Neuronal stem cell (in vitro differentiated cells): ENCODE measurements around the gene TUBE1.
A peak's percentile ranks its signal among the peaks of the same experiment; 100 is the strongest.

Source experiments
- DNase-seq: peaks from one replicate; pipeline ENCODE4 v3.0.0-alpha.2; 2013; ENCODE audit warnings: low spot score
- H2AFZ ChIP-seq: one replicate; pipeline ENCODE4 v1.6.1; 2013; ENCODE audit warnings: mild to moderate bottlenecking, low read length, inconsistent platforms
- H2AK5ac ChIP-seq: 2 replicates; pipeline ENCODE4 v1.6.1; 2013; ENCODE audit warnings: low read depth, mild to moderate bottlenecking, inconsistent platforms, low read length, moderate library complexity, mixed read lengths
- H2BK120ac ChIP-seq: 2 replicates; pipeline ENCODE4 v1.6.1; 2013; ENCODE audit warnings: low read depth, mild to moderate bottlenecking, inconsistent platforms, low read length, moderate library complexity, mixed read lengths
- H2BK12ac ChIP-seq: one replicate; pipeline ENCODE4 v1.6.1; 2013; ENCODE audit warnings: low read length, inconsistent platforms
- H2BK15ac ChIP-seq: 2 replicates; pipeline ENCODE4 v1.6.1; 2013; ENCODE audit warnings: mild to moderate bottlenecking, low read length, inconsistent platforms, mixed read lengths
- H2BK5ac ChIP-seq: one replicate; pipeline ENCODE4 v1.6.1; 2013; ENCODE audit warnings: inconsistent platforms, mild to moderate bottlenecking, low read length, moderate library complexity
- H3K14ac ChIP-seq: one replicate; pipeline ENCODE4 v1.6.1; 2013; ENCODE audit warnings: low read length, inconsistent platforms
- H3K18ac ChIP-seq: 2 replicates; pipeline ENCODE4 v1.6.1; 2013; ENCODE audit warnings: low read length, inconsistent platforms
- H3K23ac ChIP-seq: 2 replicates; pipeline ENCODE4 v1.6.1; 2013; ENCODE audit warnings: low read depth, mild to moderate bottlenecking, mixed read lengths, low read length, inconsistent platforms; ENCODE audit not compliant: poor library complexity
- H3K27ac ChIP-seq: replicated peaks from 3 replicates; pipeline ENCODE4 v1.5.1; 2013; ENCODE audit warnings: low read length, inconsistent platforms
- H3K27me3 ChIP-seq, 3 experiments: 2 replicates each; pipeline ENCODE4 v1.6.1; 2013; ENCODE audit warnings: low read length in 3 of 3, mild to moderate bottlenecking in 2 of 3, inconsistent platforms in 1 of 3, low read depth in 1 of 3, mixed read lengths in 1 of 3, moderate library complexity in 1 of 3; ENCODE audit not compliant: control insufficient read depth in 3 of 3, insufficient read depth in 3 of 3
- H3K36me3 ChIP-seq, 2 donors: replicated peaks in 1 of 2; 2 replicates each; pipeline ENCODE4 v1.6.1; 2013; ENCODE audit warnings: low read length in 2 of 2; ENCODE audit not compliant: control insufficient read depth in 2 of 2, insufficient read depth in 2 of 2
- H3K4ac ChIP-seq: 2 replicates; pipeline ENCODE4 v1.6.1; 2013; ENCODE audit warnings: inconsistent platforms, mild to moderate bottlenecking, low read length, moderate library complexity
- H3K4me1 ChIP-seq, 2 donors: 1 replicate in 1 of 2; 2 replicates in 1 of 2; pipeline ENCODE4 v1.6.1; 2013; ENCODE audit warnings: low read length in 2 of 2, low read depth in 1 of 2; ENCODE audit not compliant: control insufficient read depth in 2 of 2, insufficient read depth in 1 of 2
- H3K4me2 ChIP-seq: one replicate; pipeline ENCODE4 v1.6.1; 2013; ENCODE audit warnings: mild to moderate bottlenecking, low read length, inconsistent platforms; ENCODE audit not compliant: insufficient read depth, poor library complexity, severe bottlenecking
- H3K4me3 ChIP-seq, 2 donors: 2 replicates each; pipeline ENCODE4 v1.5.1; 2013; ENCODE audit warnings: low read length in 2 of 2, mild to moderate bottlenecking in 2 of 2, inconsistent platforms in 1 of 2, moderate library complexity in 1 of 2
- H3K79me1 ChIP-seq: one replicate; pipeline ENCODE4 v1.6.1; 2013; ENCODE audit warnings: low read depth, mild to moderate bottlenecking, inconsistent platforms, low read length, moderate library complexity
- H3K9ac ChIP-seq: one replicate; pipeline ENCODE4 v1.6.1; 2013; ENCODE audit warnings: mild to moderate bottlenecking, low read depth, low read length, inconsistent platforms; ENCODE audit not compliant: poor library complexity
- H3K9me3 ChIP-seq, 2 donors: replicated peaks in 1 of 2; 2 replicates each; pipeline versions ENCODE3 to v1.6.1; 2013; ENCODE audit warnings: low read length in 2 of 2, mild to moderate bottlenecking in 2 of 2, inconsistent platforms in 1 of 2, low read depth in 1 of 2, mixed read lengths in 1 of 2, moderate library complexity in 1 of 2; ENCODE audit not compliant: control insufficient read depth in 2 of 2, insufficient read depth in 1 of 2
- H4K8ac ChIP-seq: one replicate; pipeline ENCODE4 v1.6.1; 2013; ENCODE audit warnings: low read depth, mild to moderate bottlenecking, inconsistent platforms, low read length, moderate library complexity
- H4K91ac ChIP-seq: one replicate; pipeline ENCODE4 v1.6.1; 2013; ENCODE audit warnings: low read length, low read depth, mild to moderate bottlenecking, inconsistent platforms; ENCODE audit not compliant: poor library complexity
- WGBS, 2 donors: extraction: QIAGEN DNeasy Blood & Tissue Kit; methylation state at CpG; one replicate each; pipeline ENCODE4 v1.1.7; 2013; ENCODE audit warnings: missing lambda C conversion rate in 2 of 2, mixed read lengths in 1 of 2; ENCODE audit not compliant: insufficient read length in 2 of 2, insufficient replicate concordance in 1 of 2; ENCODE audit errors: extremely low coverage in 2 of 2; 5-methylcytosine and 5-hydroxymethylcytosine counted together

The TUBE1 gene

GRCh38 chr6:112030206-112030960, 56.9 kb downstream of the TUBE1 start:
- no peak overlapping the region for H4K91ac ChIP-seq
- H3K27me3 ChIP-seq, result no peaks in the 10 kb centered on the region
- H2BK120ac ChIP-seq, result no peak overlapping the region
- H3K9me3 ChIP-seq, result no peaks in the 10 kb centered on the region
- H2BK15ac ChIP-seq, result no peak overlapping the region
- no CpG with 5 or more reads among the region's 7 CpGs for WGBS, 2 donors
- no peak for DNase-seq
- no peak overlapping the region for H2AFZ ChIP-seq
- no peak overlapping the region for H3K4me3 ChIP-seq
- no peak overlapping the region for H3K4me2 ChIP-seq
- H3K14ac ChIP-seq, result no peak overlapping the region
- H3K23ac ChIP-seq, result no peak overlapping the region
- no peak overlapping the region for H3K9ac ChIP-seq
- no peaks in the 10 kb centered on the region for H3K79me1 ChIP-seq
- no peak overlapping the region for H3K18ac ChIP-seq
- H3K4me1 ChIP-seq, result peaks cover 2 to 6% of the 10 kb centered on the region in 2 donors
- H2BK12ac ChIP-seq, result no peak overlapping the region
- no peak overlapping the region for H3K27ac ChIP-seq
- no peak overlapping the region for H2AK5ac ChIP-seq
- H2BK5ac ChIP-seq, result no peak overlapping the region
- H4K8ac ChIP-seq, result no peak overlapping the region
- no peaks in the 10 kb centered on the region for H3K36me3 ChIP-seq
- no peak overlapping the region for H3K4ac ChIP-seq

- peak overlapping the region; percentile 63 for H2AFZ ChIP-seq
- no peak overlapping the region for H2BK5ac ChIP-seq
- H3K18ac ChIP-seq, result no peak overlapping the region
- H3K4me3 ChIP-seq, result no peak overlapping the region
- WGBS, 2 donors, result no CpG with 5 or more reads among the region's 15 CpGs
- H3K4me2 ChIP-seq, result no peak overlapping the region
- no peak overlapping the region for H2BK15ac ChIP-seq
- H3K27ac ChIP-seq, result no peak overlapping the region
- no peak overlapping the region for H3K23ac ChIP-seq
- H2BK12ac ChIP-seq, result no peak overlapping the region
- peaks cover 2 to 6% of the 10 kb centered on the region in 2 donors for H3K4me1 ChIP-seq
- no peak overlapping the region for H4K91ac ChIP-seq
- H3K9ac ChIP-seq, result no peak overlapping the region
- peaks cover 3 to 4% of the 10 kb centered on the region in 2 donors for H3K9me3 ChIP-seq
- H2BK120ac ChIP-seq, result no peak overlapping the region
- H3K79me1 ChIP-seq, result no peaks in the 10 kb centered on the region
- no peak overlapping the region for H3K14ac ChIP-seq
- no peak overlapping the region for H2AK5ac ChIP-seq
- no peaks in the 10 kb centered on the region for H3K36me3 ChIP-seq
- H3K4ac ChIP-seq, result no peak overlapping the region
- H4K8ac ChIP-seq, result no peak overlapping the region
- DNase-seq, result peak; percentile 70
- no peaks in the 10 kb centered on the region for H3K27me3 ChIP-seq
Observed at GRCh38 chr6:112029045-112029822, 58.0 kb downstream of the TUBE1 start.

- H3K18ac ChIP-seq, result no peak overlapping the region
- no peak overlapping the region for H2BK12ac ChIP-seq
- peaks cover 0 to 2% of the 10 kb centered on the region in 2 donors for H3K4me1 ChIP-seq
- no peak overlapping the region for H4K91ac ChIP-seq
- no peak overlapping the region for H3K14ac ChIP-seq
- no peak overlapping the region for H4K8ac ChIP-seq
- H2AFZ ChIP-seq, result no peak overlapping the region
- no peak overlapping the region for H3K23ac ChIP-seq
- no peak overlapping the region for H2BK5ac ChIP-seq
- no peak overlapping the region for H3K4ac ChIP-seq
- no peak for DNase-seq
- no peak overlapping the region for H3K4me2 ChIP-seq
- no CpG with 5 or more reads among the region's 3 CpGs for WGBS, 2 donors
- H3K4me3 ChIP-seq, result no peak overlapping the region
- H2BK120ac ChIP-seq, result no peak overlapping the region
- H3K27ac ChIP-seq, result no peak overlapping the region
- H3K36me3 ChIP-seq, result no peaks in the 10 kb centered on the region
- no peak overlapping the region for H2BK15ac ChIP-seq
- H3K27me3 ChIP-seq, result no peaks in the 10 kb centered on the region
- H3K79me1 ChIP-seq, result no peaks in the 10 kb centered on the region
- H3K9ac ChIP-seq, result no peak overlapping the region
- no peak overlapping the region for H2AK5ac ChIP-seq
- H3K9me3 ChIP-seq, result peaks cover 6 to 10% of the 10 kb centered on the region in 2 donors
Observed at GRCh38 chr6:112027942-112028674, 59.2 kb downstream of the TUBE1 start.

GRCh38 chr6:112026933-112027332, 60.3 kb downstream of the TUBE1 start:
- no peak overlapping the region for H3K27ac ChIP-seq
- H2BK12ac ChIP-seq, result no peak overlapping the region
- no peak for DNase-seq
- H2BK120ac ChIP-seq, result no peak overlapping the region
- no peak overlapping the region for H4K8ac ChIP-seq
- H3K4me2 ChIP-seq, result no peak overlapping the region
- no peak overlapping the region for H3K23ac ChIP-seq
- WGBS, 2 donors, result no CpG with 5 or more reads among the region's 4 CpGs
- H4K91ac ChIP-seq, result no peak overlapping the region
- no peaks in the 10 kb centered on the region for H3K27me3 ChIP-seq
- H3K4ac ChIP-seq, result no peak overlapping the region
- no peaks in the 10 kb centered on the region for H3K36me3 ChIP-seq
- peaks cover 6 to 10% of the 10 kb centered on the region in 2 donors for H3K9me3 ChIP-seq
- H3K9ac ChIP-seq, result no peak overlapping the region
- peaks cover 3 to 4% of the 10 kb centered on the region in 2 donors for H3K4me1 ChIP-seq
- H3K4me3 ChIP-seq, result no peak overlapping the region
- H2AK5ac ChIP-seq, result no peak overlapping the region
- no peak overlapping the region for H2AFZ ChIP-seq
- H3K14ac ChIP-seq, result no peak overlapping the region
- H2BK5ac ChIP-seq, result no peak overlapping the region
- H3K18ac ChIP-seq, result no peak overlapping the region
- no peaks in the 10 kb centered on the region for H3K79me1 ChIP-seq
- H2BK15ac ChIP-seq, result no peak overlapping the region
